ENCODE measurements around the gene SLC22A6. TPM values are rescaled to one million over a fixed set of nuclear protein-coding genes. Genes with fewer than 3 reads are reported as not detected.

The SLC22A6 gene
- total RNA-seq, 1 donor = not detected

GRCh38 chr11:62976109-62976508, 8.7 kb downstream of the SLC22A6 start:
- no peak overlapping the region for H3K4me3 ChIP-seq (ENCODE audit: insufficient read depth, low read length)
- H3K36me3 ChIP-seq (ENCODE audit: insufficient read depth, low read length) = no peaks in the 10 kb centered on the region
- no peaks in the 10 kb centered on the region for H3K79me2 ChIP-seq (ENCODE audit: insufficient read depth, low read length)
- no peak overlapping the region for H3K4me2 ChIP-seq (ENCODE audit: insufficient read depth, low read length)
- H3K4me1 ChIP-seq (ENCODE audit: insufficient read depth, low read length) = no peaks in the 10 kb centered on the region
- no peak overlapping the region for H2AFZ ChIP-seq (ENCODE audit: low read length)
- H3K9me3 ChIP-seq (ENCODE audit: low read depth, low read length) = no peaks in the 10 kb centered on the region
- no peaks in the 10 kb centered on the region for H4K20me1 ChIP-seq (ENCODE audit: insufficient read depth, low read length)
- no peaks in the 10 kb centered on the region for H3K27me3 ChIP-seq (ENCODE audit: insufficient read depth, low read length)
- no peak for DNase-seq (ENCODE audit: insufficient read length, low spot score, missing footprints)
- no peak overlapping the region for H3K27ac ChIP-seq (ENCODE audit: low read depth, low read length)
- no peak for TF ChIP-seq CTCF (IDR thresholded peaks at IDR 0.05; ENCODE audit: extremely low read depth, low read depth, low read length)

GRCh38 chr11:62974848-62975522, 9.8 kb downstream of the SLC22A6 start:
- Histone ChIP-seq H3K9me3 (ENCODE audit: low read depth, low read length) (no peaks in the 10 kb centered on the region), H2AFZ (ENCODE audit: low read length) (no peak overlapping the region), H4K20me1 (ENCODE audit: insufficient read depth, low read length) (no peaks in the 10 kb centered on the region), H3K27me3 (ENCODE audit: insufficient read depth, low read length) (no peaks in the 10 kb centered on the region), H3K79me2 (ENCODE audit: insufficient read depth, low read length) (no peaks in the 10 kb centered on the region), H3K27ac (ENCODE audit: low read depth, low read length) (no peak overlapping the region), H3K4me2 (ENCODE audit: insufficient read depth, low read length) (no peak overlapping the region), H3K4me1 (ENCODE audit: insufficient read depth, low read length) (no peaks in the 10 kb centered on the region), H3K36me3 (ENCODE audit: insufficient read depth, low read length) (no peaks in the 10 kb centered on the region), H3K4me3 (ENCODE audit: insufficient read depth, low read length) (no peak overlapping the region)
- DNase-seq (ENCODE audit: insufficient read length, low spot score, missing footprints) = no peak
- peak; percentile 27 for TF ChIP-seq CTCF (IDR thresholded peaks at IDR 0.05; ENCODE audit: extremely low read depth, low read depth, low read length)

- H3K4me3 ChIP-seq (ENCODE audit: insufficient read depth, low read length) = no peak overlapping the region
- H2AFZ ChIP-seq (ENCODE audit: low read length) = no peak overlapping the region
- no peaks in the 10 kb centered on the region for H3K79me2 ChIP-seq (ENCODE audit: insufficient read depth, low read length)
- no peak overlapping the region for H3K27ac ChIP-seq (ENCODE audit: low read depth, low read length)
- no peak for DNase-seq (ENCODE audit: insufficient read length, low spot score, missing footprints)
- no peaks in the 10 kb centered on the region for H3K9me3 ChIP-seq (ENCODE audit: low read depth, low read length)
- H4K20me1 ChIP-seq (ENCODE audit: insufficient read depth, low read length) = no peaks in the 10 kb centered on the region
- no peaks in the 10 kb centered on the region for H3K4me1 ChIP-seq (ENCODE audit: insufficient read depth, low read length)
- no peaks in the 10 kb centered on the region for H3K36me3 ChIP-seq (ENCODE audit: insufficient read depth, low read length)
- TF ChIP-seq CTCF (IDR thresholded peaks at IDR 0.05; ENCODE audit: extremely low read depth, low read depth, low read length) = no peak
- H3K4me2 ChIP-seq (ENCODE audit: insufficient read depth, low read length) = no peak overlapping the region
- H3K27me3 ChIP-seq (ENCODE audit: insufficient read depth, low read length) = peaks cover 7% of the 10 kb centered on the region
These were observed 19.2 kb downstream of the SLC22A6 start for GRCh38 chr11:62965574-62965973.

- Histone ChIP-seq H3K27ac (ENCODE audit: low read depth, low read length) (no peak overlapping the region), H3K79me2 (ENCODE audit: insufficient read depth, low read length) (no peaks in the 10 kb centered on the region), H3K4me1 (ENCODE audit: insufficient read depth, low read length) (no peaks in the 10 kb centered on the region), H3K4me2 (ENCODE audit: insufficient read depth, low read length) (no peak overlapping the region), H2AFZ (ENCODE audit: low read length) (no peak overlapping the region), H3K9me3 (ENCODE audit: low read depth, low read length) (no peaks in the 10 kb centered on the region), H3K36me3 (ENCODE audit: insufficient read depth, low read length) (no peaks in the 10 kb centered on the region), H4K20me1 (ENCODE audit: insufficient read depth, low read length) (no peaks in the 10 kb centered on the region), H3K4me3 (ENCODE audit: insufficient read depth, low read length) (no peak overlapping the region), H3K27me3 (ENCODE audit: insufficient read depth, low read length) (no peaks in the 10 kb centered on the region)
- no peak for TF ChIP-seq CTCF (IDR thresholded peaks at IDR 0.05; ENCODE audit: extremely low read depth, low read depth, low read length)
- DNase-seq (ENCODE audit: insufficient read length, low spot score, missing footprints) = no peak
These were observed 22.4 kb downstream of the SLC22A6 start for GRCh38 chr11:62962391-62962790.

Data from osteoblast (primary cell).